Measurements from ENCODE around the gene CDC42EP4.
"Not testable (repeated sequence)": the region's sequence is repeated elsewhere in the genome, so short reads cannot be mapped to it uniquely, and the experiment has no call there.

Gene CDC42EP4

GRCh38 chr17:73274490-73274889, 37.3 kb downstream of the CDC42EP4 start:
- no peak for DNase-seq

DNA sequence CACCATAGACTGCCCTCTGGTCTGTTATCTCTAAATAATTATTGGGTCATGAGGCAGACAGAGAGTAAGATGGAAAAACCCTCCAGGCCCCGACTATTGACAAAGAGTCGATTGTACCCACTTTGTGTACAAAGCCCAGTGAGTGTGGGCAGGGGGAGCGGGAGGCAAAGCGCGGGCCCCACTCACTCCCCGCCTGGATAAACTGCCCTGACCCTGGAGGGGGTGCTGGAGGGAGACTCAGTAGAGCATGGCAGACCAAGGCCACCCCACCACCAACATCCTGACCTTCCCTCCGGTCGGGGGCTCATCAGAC, 38.9 kb downstream of the CDC42EP4 start:
- DNase-seq: no peak

GRCh38 chr17:73271072-73271471, 40.7 kb downstream of the CDC42EP4 start:
- DNase-seq: no peak

DNA sequence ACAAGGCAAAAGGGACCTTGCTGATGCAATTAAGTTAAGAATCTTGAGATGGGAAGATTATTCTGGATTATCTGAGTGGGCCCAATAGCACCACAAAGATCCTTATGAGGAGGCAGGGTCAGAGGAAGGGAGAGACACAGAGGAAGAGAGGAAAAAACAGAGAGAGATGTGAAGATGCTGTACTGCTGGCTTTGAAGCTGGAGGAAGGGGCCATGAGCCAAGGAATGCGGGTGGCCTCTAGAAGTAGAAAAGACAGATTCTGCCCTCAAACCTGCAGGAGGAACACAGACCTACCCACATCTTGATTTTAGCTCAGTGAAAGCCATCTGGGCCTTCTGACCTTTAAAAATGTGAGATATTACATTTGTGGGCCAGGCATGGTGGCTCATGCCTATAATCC, 42.0 kb downstream of the CDC42EP4 start:
- no peak for DNase-seq

DNA sequence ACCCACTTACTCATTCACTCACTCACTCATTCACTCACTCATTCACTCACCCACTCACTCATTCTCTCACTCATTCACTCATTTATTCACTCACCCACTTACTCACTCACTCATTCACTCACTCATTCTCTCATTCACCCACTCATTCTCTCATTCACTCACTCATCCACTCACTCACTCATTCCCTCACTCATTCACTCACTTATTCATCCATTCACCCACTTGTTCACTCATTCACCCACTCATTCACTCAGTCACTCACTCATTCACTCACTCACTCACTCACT, 42.5 kb downstream of the CDC42EP4 start:
- DNase-seq: no peak

- no peak for DNase-seq
These were observed 43.0 kb downstream of the CDC42EP4 start for GRCh38 chr17:73268582-73269328.

- DNase-seq: no peak
These were observed 43.9 kb downstream of the CDC42EP4 start for GRCh38 chr17:73267648-73268537.

GRCh38 chr17:73266796-73267195, 45.0 kb downstream of the CDC42EP4 start:
- DNase-seq: no peak

DNA sequence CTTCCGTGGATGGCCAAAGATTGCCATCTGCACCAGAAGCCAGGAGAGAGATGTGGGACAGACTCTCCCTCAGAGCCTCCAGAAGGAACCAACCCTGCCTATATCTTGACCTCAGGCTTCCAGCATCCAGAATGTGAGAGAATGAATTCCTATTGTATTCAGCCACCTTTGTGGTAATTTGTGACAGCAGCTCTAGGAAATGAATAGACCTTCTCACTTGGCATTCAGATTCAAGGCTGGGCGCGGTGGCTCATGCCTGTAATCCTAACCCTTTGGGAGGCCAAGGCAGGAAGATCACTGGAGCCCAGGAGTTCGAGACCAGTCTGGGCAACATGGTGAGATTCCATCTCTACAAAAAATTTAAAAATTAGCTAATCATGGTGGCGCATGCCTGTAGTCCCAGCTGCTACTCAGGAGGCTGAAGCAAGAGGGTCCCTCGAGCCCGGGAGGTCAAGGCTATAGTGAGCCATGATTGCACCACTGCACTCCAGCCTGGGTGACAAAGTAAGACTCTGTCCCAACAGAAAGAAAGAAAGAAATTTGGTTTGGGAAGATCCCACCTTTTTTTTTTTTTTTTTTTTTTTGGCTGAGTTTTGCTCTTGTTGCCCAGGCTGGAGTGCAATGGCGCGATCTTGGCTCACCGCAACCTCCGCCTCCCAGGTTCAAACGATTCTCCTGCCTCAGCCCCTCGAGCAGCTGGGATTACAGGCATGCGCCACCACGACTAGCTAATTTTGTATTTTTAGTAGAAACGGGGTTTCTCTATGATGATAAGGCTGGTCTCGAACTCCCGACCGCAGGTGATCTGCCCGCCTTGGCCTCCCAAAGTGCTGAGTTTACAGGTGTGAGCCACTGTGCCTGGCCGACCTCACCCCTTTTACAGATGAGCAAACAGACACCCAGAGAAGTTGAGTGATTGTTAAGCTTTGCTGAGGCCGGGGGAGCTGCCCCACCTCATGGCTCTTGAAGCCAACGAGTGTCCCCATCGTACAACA, 45.9 kb downstream of the CDC42EP4 start:
- DNase-seq: no peak

- DNase-seq: not testable (repeated sequence)
These were observed 47.4 kb downstream of the CDC42EP4 start for GRCh38 chr17:73264448-73264847.

- no peak for DNase-seq
These were observed 48.8 kb downstream of the CDC42EP4 start for GRCh38 chr17:73262676-73263642.

DNA sequence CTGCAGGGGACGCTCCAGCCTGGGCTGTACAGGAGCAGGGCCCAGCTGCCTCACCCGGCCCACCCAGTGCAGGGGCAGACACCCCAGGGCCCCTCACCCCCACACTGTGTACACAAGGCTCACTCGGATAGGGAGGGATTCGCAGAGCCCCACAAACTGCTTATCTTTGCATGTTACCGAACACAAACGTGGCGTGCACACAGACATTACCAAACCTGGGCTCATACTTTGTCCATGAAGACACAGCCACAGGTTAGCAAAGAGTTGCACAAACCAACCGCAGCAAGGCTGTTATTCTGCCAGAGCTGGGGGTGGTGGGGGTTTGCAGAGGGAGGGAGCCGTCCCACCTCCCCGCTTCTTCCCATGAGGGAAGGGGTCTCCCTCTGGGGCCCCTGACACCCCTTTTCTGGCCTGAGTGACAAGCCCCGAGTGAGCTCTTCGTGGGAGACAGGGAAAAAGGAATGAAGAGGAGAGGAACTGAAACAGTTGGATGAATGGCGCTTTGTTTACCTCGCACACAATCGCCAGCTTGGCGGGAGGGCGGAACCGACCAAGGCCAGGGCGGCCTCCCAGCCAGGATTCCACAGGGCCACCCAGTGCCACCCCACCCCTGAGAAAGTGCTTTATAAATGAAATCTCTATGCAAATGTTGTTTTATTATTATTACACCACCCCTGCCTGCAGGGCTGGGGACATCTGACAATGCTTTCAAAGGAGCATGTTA, 49.7 kb downstream of the CDC42EP4 start:
- no peak for DNase-seq

DNA sequence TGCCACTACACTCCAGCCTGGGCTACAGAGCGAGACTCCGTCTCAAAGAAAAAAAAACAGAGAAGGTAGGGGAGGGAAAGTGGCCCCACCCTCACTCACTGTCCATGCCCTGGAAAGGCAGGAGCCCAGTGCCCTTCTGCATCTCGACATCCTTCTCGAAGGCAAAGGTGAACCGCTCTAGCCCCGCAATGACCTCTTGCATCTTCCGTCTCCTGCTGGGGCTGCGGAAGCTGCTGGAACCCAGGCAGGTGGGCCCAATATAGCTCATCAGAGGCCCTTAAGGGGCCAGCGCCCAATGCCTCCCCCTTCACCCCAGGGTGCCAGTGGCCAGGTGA, 50.2 kb downstream of the CDC42EP4 start, which contains the start of gene CPSF4L:
Gene CPSF4L, minus strand, starts transcription at position 264 of the 335 bp plus-strand sequence. Its CDS starts 62 bp downstream, at position 202.
- no peak for DNase-seq

- DNase-seq: no peak
These were observed 54.3 kb downstream of the CDC42EP4 start for GRCh38 chr17:73257516-73257915.

DNA sequence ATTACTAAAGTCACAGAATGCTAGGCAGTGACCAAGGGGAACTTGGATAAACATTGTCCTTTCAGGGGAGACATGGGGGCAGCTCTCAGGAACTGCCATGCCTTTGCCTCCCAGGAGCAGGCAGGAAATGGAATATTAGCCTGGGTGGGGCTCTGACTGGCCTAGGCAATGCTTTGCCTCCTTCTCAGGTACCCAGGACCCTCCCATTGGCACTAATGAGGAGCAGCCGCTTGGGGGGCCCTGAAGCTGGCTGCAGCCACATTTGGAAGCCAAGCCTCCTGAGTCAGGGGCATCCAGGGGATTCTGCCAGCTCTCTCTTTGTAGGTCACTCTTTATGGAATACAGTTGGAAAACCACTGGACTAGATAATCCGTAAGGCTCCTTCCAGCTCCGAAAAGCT, 55.6 kb downstream of the CDC42EP4 start:
- no peak for DNase-seq

- DNase-seq: peak; percentile 4
These were observed 56.1 kb downstream of the CDC42EP4 start for GRCh38 chr17:73255671-73256181.

GRCh38 chr17:73251871-73252270, 59.9 kb downstream of the CDC42EP4 start:
- DNase-seq: no peak

DNA sequence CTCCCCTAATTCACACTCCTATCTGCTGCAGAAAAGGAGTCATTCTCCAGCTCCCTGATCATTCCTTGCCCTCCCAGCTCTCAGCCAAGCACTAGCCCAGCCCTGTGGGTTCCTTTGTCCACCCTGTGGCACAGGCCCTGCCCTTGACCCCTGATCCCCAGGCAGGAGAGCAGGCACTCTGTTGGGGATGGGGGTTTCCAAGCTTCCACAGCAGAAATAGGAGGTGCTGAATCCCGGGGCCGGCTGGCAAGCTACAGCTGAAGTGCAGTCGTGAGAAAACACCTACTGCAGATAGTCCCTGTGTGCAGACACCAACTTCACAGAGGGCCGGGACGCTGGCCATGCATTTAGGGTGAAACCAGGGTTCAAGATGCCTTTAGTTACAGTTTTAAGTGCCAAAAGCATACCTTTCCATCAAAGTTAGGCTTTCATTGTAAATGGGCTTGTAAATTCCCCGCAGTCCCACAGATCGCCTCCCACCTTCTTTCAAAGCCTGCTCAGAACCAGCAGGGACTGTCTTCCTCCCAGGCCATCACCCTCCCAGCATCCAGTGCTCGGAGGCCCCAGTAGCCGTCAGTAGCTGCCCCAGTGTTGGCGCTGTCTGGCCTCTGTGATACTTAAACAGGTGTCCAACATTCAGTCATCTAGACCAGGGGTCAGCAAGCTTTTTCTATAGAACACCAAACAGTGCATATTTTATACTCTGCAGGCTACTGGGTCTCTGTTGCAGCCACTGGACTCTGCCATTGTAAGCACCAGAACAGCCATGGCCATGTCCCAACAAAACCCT, 60.8 kb downstream of the CDC42EP4 start:
- no peak for DNase-seq

- no peak for DNase-seq
These were observed 62.1 kb downstream of the CDC42EP4 start for GRCh38 chr17:73249700-73250099.

- no peak for DNase-seq
These were observed 63.3 kb downstream of the CDC42EP4 start for GRCh38 chr17:73248532-73248931.
